Hepatocyte (in vitro differentiated cells): Measurements from ENCODE around the gene CD9.

Source experiments
- EZH2 ChIP-seq: fragments of 200-600 bp; sonication (generic); IDR thresholded peaks from 2 replicates; pipeline ENCODE4 v1.6.1; 2016; ENCODE audit warnings: antibody characterized with exemption, mild to moderate bottlenecking, borderline replicate concordance
- EZH2phosphoT487 ChIP-seq: fragments of 200-600 bp; sonication (generic); IDR thresholded peaks from one replicate; pipeline ENCODE4 v1.6.1; 2018; ENCODE audit warnings: antibody characterized with exemption, mild to moderate bottlenecking, low read depth, moderate library complexity; ENCODE audit not compliant: unreplicated experiment, severe bottlenecking
- TF ChIP-seq, protein P1 (sequence below): fragments of 200-600 bp; sonication (generic); IDR thresholded peaks from 2 replicates; pipeline ENCODE4 v1.5.1; 2016; ENCODE audit warnings: antibody characterized with exemption, mild to moderate bottlenecking; ENCODE audit not compliant: poor library complexity

DNA sequence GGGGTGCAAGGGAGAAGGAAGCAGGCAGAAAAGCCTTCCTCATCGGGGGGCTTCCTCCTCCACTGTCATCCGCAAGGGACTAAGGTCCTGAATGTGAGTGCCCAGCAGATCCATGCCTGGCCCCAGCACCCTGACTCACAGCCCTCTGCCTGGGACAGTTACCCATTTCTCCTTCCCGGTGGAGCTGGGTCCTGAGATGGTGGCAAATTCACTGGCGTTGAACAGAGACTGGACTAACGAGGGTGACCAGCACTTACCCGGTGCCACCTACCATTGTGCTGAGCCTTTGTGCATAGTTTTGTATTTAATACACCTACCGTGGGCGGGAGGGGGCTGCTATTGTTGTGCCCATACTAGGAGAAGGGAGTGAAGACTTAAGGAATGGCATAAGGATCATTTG lies 79.4 kb downstream of the CD9 start:
- TF ChIP-seq, protein P1, sequence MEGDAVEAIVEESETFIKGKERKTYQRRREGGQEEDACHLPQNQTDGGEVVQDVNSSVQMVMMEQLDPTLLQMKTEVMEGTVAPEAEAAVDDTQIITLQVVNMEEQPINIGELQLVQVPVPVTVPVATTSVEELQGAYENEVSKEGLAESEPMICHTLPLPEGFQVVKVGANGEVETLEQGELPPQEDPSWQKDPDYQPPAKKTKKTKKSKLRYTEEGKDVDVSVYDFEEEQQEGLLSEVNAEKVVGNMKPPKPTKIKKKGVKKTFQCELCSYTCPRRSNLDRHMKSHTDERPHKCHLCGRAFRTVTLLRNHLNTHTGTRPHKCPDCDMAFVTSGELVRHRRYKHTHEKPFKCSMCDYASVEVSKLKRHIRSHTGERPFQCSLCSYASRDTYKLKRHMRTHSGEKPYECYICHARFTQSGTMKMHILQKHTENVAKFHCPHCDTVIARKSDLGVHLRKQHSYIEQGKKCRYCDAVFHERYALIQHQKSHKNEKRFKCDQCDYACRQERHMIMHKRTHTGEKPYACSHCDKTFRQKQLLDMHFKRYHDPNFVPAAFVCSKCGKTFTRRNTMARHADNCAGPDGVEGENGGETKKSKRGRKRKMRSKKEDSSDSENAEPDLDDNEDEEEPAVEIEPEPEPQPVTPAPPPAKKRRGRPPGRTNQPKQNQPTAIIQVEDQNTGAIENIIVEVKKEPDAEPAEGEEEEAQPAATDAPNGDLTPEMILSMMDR: no peak
- TF ChIP-seq EZH2 (no peak), EZH2phosphoT487 (no peak)
